ENCODE data around the gene RARG. TPM values are rescaled to one million over a fixed set of nuclear protein-coding genes. Genes with fewer than 3 reads are reported as not detected.

RARG gene
- total and polyA plus RNA-seq, 2 donors (not counting 1 experiment from before 2014, with no cell fraction given): 8.8 to 15.0 TPM

- Histone ChIP-seq H3K27me3 (replicated peaks in 1 of 4; ENCODE audit: control extremely low read depth in 1 of 4, control insufficient read depth in 3 of 4, insufficient read depth in 4 of 4, low read length in 3 of 4) (no peaks in the 10 kb centered on the region), H3K27ac (ENCODE audit: low read length in 2 of 2) (peak within 1 kb of the TSS; percentile 87 to 89), H3K4me3 (ENCODE audit: control extremely low read depth in 1 of 5, extremely low read depth in 1 of 5, insufficient read depth in 1 of 5, low read depth in 2 of 5, low read length in 4 of 5) (peak within 1 kb of the TSS; percentile 81 to 92 (median 86)), H3K9me3 (ENCODE audit: control extremely low read depth in 1 of 3, control insufficient read depth in 2 of 3, insufficient read depth in 1 of 3, low read length in 2 of 3) (no peaks in the 10 kb centered on the region), H3K9ac (ENCODE audit: low read length) (peak within 1 kb of the TSS; percentile 78), H3K4me2 (replicated peaks; ENCODE audit: low read depth, low read length, poor library complexity, severe bottlenecking) (peak within 1 kb of the TSS; percentile 77), H3K36me3 (replicated peaks in 1 of 2; ENCODE audit: control extremely low read depth in 1 of 2, control insufficient read depth in 1 of 2, extremely low read depth in 1 of 2, insufficient read depth in 2 of 2, low read length in 1 of 2) (peaks cover 0 to 36% of the 10 kb centered on the region in 2 experiments), H4K20me1 (ENCODE audit: control insufficient read depth, insufficient read depth, low read length, poor library complexity, severe bottlenecking) (peaks cover 45% of the 10 kb centered on the region), H3K79me2 (ENCODE audit: control insufficient read depth, insufficient read depth, low read length) (peaks cover 43% of the 10 kb centered on the region), H3K4me1 (ENCODE audit: control insufficient read depth in 2 of 2, insufficient read depth in 2 of 2, low read length in 2 of 2) (peaks cover 28 to 38% of the 10 kb centered on the region in 2 donors), H2AFZ (ENCODE audit: insufficient read depth, low read depth, low read length, poor library complexity, severe bottlenecking) (peak within 1 kb of the TSS; percentile 97)
- intact Hi-C loops (cut with micrococcal nuclease): loop anchor here (1.0 to 5.0 kb wide), 14 partner anchors 10 to 320 kb away; partner anchors contain the start of genes EIF4B, ESPL1, ITGB7 and MYG1
- TF ChIP-seq EZH2 (IDR thresholded peaks at IDR 0.05; ENCODE audit: borderline replicate concordance, insufficient read depth, low read depth, low read length, poor library complexity, severe bottlenecking): no peak
- TF ChIP-seq, protein P1, sequence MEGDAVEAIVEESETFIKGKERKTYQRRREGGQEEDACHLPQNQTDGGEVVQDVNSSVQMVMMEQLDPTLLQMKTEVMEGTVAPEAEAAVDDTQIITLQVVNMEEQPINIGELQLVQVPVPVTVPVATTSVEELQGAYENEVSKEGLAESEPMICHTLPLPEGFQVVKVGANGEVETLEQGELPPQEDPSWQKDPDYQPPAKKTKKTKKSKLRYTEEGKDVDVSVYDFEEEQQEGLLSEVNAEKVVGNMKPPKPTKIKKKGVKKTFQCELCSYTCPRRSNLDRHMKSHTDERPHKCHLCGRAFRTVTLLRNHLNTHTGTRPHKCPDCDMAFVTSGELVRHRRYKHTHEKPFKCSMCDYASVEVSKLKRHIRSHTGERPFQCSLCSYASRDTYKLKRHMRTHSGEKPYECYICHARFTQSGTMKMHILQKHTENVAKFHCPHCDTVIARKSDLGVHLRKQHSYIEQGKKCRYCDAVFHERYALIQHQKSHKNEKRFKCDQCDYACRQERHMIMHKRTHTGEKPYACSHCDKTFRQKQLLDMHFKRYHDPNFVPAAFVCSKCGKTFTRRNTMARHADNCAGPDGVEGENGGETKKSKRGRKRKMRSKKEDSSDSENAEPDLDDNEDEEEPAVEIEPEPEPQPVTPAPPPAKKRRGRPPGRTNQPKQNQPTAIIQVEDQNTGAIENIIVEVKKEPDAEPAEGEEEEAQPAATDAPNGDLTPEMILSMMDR (IDR thresholded peaks at IDR 0.05): no peak
- peak within 1 kb of the TSS; percentile 95 for H3K4me3 Mint-ChIP-seq
- H3K27me3 Mint-ChIP-seq: no peaks in the 10 kb centered on the region
- peak; percentile 93 for ATAC-seq (ENCODE audit: low read depth)
- DNase-seq: peak; percentile 98
- H3K9me3 Mint-ChIP-seq (ENCODE audit: insufficient read depth): no peaks in the 10 kb centered on the region
- H3K27ac Mint-ChIP-seq: peak within 1 kb of the TSS; percentile 95
- ChIA-PET CTCF (interaction anchor here (0.5 to 7.6 kb wide), 18 partner anchors 10 to 241 kb away, joined by 3 to 56 read pairs (median 7); partner anchors contain the start of genes AAAS, ESPL1 and SPRYD3), POLR2A (interaction anchor here (0.6 to 2.8 kb wide), 18 partner anchors 10 to 174 kb away, joined by 3 to 24 read pairs (median 6); partner anchors contain the start of genes AAAS, EIF4B, ESPL1 and ITGB7)
- under 1% methylated on average over 70 of the region's 70 CpGs for WGBS (ENCODE audit: insufficient coverage)
- peaks cover 52% of the 10 kb centered on the region for H3K4me1 Mint-ChIP-seq
These were observed 51.6 kb downstream of the RARG start, which contains the start of the genes CSAD and ZNF740 for GRCh38 chr12:53180220-53180930. CSAD (minus strand) TSS chr12:53180925; CDS start chr12:53173470, 7,455 bp downstream. ZNF740 (plus strand) TSS chr12:53180722; CDS start chr12:53181984, 1,262 bp downstream.

Measured in B cell (primary cell).